HT1080 (cell line): Measurements from ENCODE around the gene ARID3C. TPM values are rescaled to one million over a fixed set of nuclear protein-coding genes. Genes with fewer than 3 reads are reported as not detected.

Source experiments
- DNase-seq: peaks from one replicate; pipeline ENCODE4 v3.0.0-alpha.2; 2015; ENCODE audit warnings: low read depth
- small RNA-seq: library from RNA; depleted of rRNA; stranded (forward); fragments of <200 nt; gene quantifications from one replicate; pipeline ENCODE3, GENCODE V24; 2014
- total RNA-seq: library from RNA; depleted of rRNA; stranded (reverse); fragments of >200 nt; shearing (Covaris generic); gene quantifications from 2 replicates; pipeline ENCODE4 v1.2.3, GENCODE V29; 2014; rRNA removed

The ARID3C gene
- total RNA-seq, 1 experiment from 2014 or later: not detected

- no peak for DNase-seq
Measured at GRCh38 chr9:34579104-34579807, 49.6 kb downstream of the ARID3C start.

GRCh38 chr9:34578241-34579103 is 50.4 kb downstream of the ARID3C start:
- DNase-seq: no peak

GRCh38 chr9:34577400-34578240 is 51.2 kb downstream of the ARID3C start:
- no peak for DNase-seq

- DNase-seq: no peak
Measured at GRCh38 chr9:34576597-34577399, 52.1 kb downstream of the ARID3C start.

- no peak for DNase-seq
Measured at GRCh38 chr9:34575862-34576596, 52.8 kb downstream of the ARID3C start.

GRCh38 chr9:34575241-34575640 is 53.6 kb downstream of the ARID3C start:
- no peak for DNase-seq

GRCh38 chr9:34574571-34574970 is 54.3 kb downstream of the ARID3C start:
- DNase-seq: no peak

GRCh38 chr9:34573599-34574325 is 55.1 kb downstream of the ARID3C start:
- no peak for DNase-seq

- DNase-seq: no peak
Measured at GRCh38 chr9:34572628-34573027, 56.2 kb downstream of the ARID3C start.

- DNase-seq: no peak
Measured at GRCh38 chr9:34572092-34572491, 56.8 kb downstream of the ARID3C start.

- DNase-seq: no peak
Measured at GRCh38 chr9:34571481-34571810, 57.4 kb downstream of the ARID3C start.

Small RNA genes lying within 50 kb of the gene (small RNA-seq; reads per million reads assigned to genes)
- not detected for gene CCL27

Other genes starting within 250 kb of the ARID3C start
- gene FAM219A, start 170.5 kb downstream of the ARID3C start, total RNA-seq: 12.1 and 13.5 TPM in 2 replicates
- gene DNAI1, start 170.3 kb downstream of the ARID3C start, total RNA-seq: not detected in 2 replicates
- 5.0 TPM in 2 replicates for gene ENHO, start 106.1 kb downstream of the ARID3C start, total RNA-seq
- gene CNTFR, start 39.3 kb downstream of the ARID3C start, total RNA-seq: not detected in 2 replicates
- 30.3 and 43.1 TPM in 2 replicates for gene RPP25L, start 17.0 kb downstream of the ARID3C start, total RNA-seq
- gene DCTN3, start 8.6 kb downstream of the ARID3C start, total RNA-seq: 104 and 105 TPM in 2 replicates
- 142 and 178 TPM in 2 replicates for gene SIGMAR1, start 8.7 kb upstream of the ARID3C start, total RNA-seq
- 11.2 and 15.0 TPM in 2 replicates for gene GALT, start 17.6 kb upstream of the ARID3C start, total RNA-seq
- gene IL11RA, start 23.1 kb upstream of the ARID3C start, total RNA-seq: 4.8 and 6.2 TPM in 2 replicates
- 0.26 TPM in 1 of 2 replicates, not detected in the other for gene CCL27, start 33.6 kb upstream of the ARID3C start, total RNA-seq
- not detected in 2 replicates for gene CCL19, start 62.2 kb upstream of the ARID3C start, total RNA-seq
- gene CCL21, start 81.1 kb upstream of the ARID3C start, total RNA-seq: not detected in 2 replicates